ENCODE data around the gene SPSB1. TPM values are rescaled to one million over a fixed set of nuclear protein-coding genes. Genes with fewer than 3 reads are reported as not detected.

The SPSB1 gene
- total RNA-seq, 1 experiment from 2014 or later: 2.9 TPM

GRCh38 chr1:9244501-9245229 is 48.0 kb upstream of the SPSB1 start:
- H4K20me1 ChIP-seq (ENCODE audit: control insufficient read depth, insufficient read depth, insufficient read length): no peaks in the 10 kb centered on the region
- H3K9ac ChIP-seq (ENCODE audit: extremely low read depth, insufficient read length, low read length): no peak overlapping the region
- H3T11ph ChIP-seq (ENCODE audit: low read length): no peak overlapping the region
- no peak overlapping the region for H4K5ac ChIP-seq (ENCODE audit: insufficient read length, low read depth, low read length)
- H4K8ac ChIP-seq (replicated peaks; ENCODE audit: insufficient read length, low read depth, low read length): no peak overlapping the region
- Mint-ChIP-seq H3K4me1 (peaks cover 29 to 40% of the 10 kb centered on the region in 2 experiments), H3K27ac (peak overlapping the region in 1 of 3 experiments; percentile 89; a peak in 2 of 7 replicates), H3K27me3 (ENCODE audit: low read depth) (peaks cover 2% of the 10 kb centered on the region; the same call in 1 of the 2 replicates), H3K4me3 (no peak overlapping the region), H3K9me3 (no peaks in the 10 kb centered on the region), H3K36me3 (ENCODE audit: insufficient read depth in 1 of 3, low read depth in 3 of 3) (no peaks in the 10 kb centered on the region; a peak in 1 of 7 replicates)
- no CpG with 5 or more reads among the region's 9 CpGs for WGBS (ENCODE audit: extremely low coverage, insufficient read length, low lambda C conversion rate)
- no peaks in the 10 kb centered on the region for H3K23me2 ChIP-seq (ENCODE audit: insufficient read length, low read depth, low read length, poor library complexity, severe bottlenecking)
- H3K18ac ChIP-seq (ENCODE audit: insufficient read length, low read depth, low read length): no peak overlapping the region
- H3K27me3 ChIP-seq (ENCODE audit: insufficient read depth, low read length): no peaks in the 10 kb centered on the region
- TF ChIP-seq CTCF (conservative IDR thresholded peaks at IDR 0.05): no peak
- no peak overlapping the region for H2AK5ac ChIP-seq (ENCODE audit: insufficient read length, low read length)
- no peaks in the 10 kb centered on the region for H3K9me3 ChIP-seq (ENCODE audit: control insufficient read depth, low read depth, low read length)
- H3K14ac ChIP-seq (ENCODE audit: insufficient read depth, low read length): no peak overlapping the region
- no peak overlapping the region for H3K27ac ChIP-seq (ENCODE audit: insufficient read length, low read depth, low read length)
- no peaks in the 10 kb centered on the region for H3K79me2 ChIP-seq (ENCODE audit: insufficient read depth, low read length)
- H4K91ac ChIP-seq (ENCODE audit: insufficient read length, low read depth, low read length): no peak overlapping the region
- no peak overlapping the region for H3K56ac ChIP-seq (ENCODE audit: insufficient read length, low read depth, low read length)
- H2BK120ac ChIP-seq (ENCODE audit: low read depth, low read length, poor library complexity, severe bottlenecking): no peak overlapping the region
- H2BK12ac ChIP-seq (ENCODE audit: insufficient read length, low read depth, low read length): no peak overlapping the region
- no peak overlapping the region for H2BK5ac ChIP-seq (ENCODE audit: insufficient read length, low read length)
- no peaks in the 10 kb centered on the region for H3K79me1 ChIP-seq (ENCODE audit: insufficient read depth, low read depth, low read length, poor library complexity, severe bottlenecking)
- no peak overlapping the region for H3K4ac ChIP-seq (ENCODE audit: low read depth, low read length)
- no peak overlapping the region for H2BK20ac ChIP-seq (ENCODE audit: low read depth, low read length, poor library complexity, severe bottlenecking)
- no peak for DNase-seq
- no peak overlapping the region for H2AFZ ChIP-seq (ENCODE audit: low read length)
- no peak overlapping the region for H3K4me2 ChIP-seq (ENCODE audit: insufficient read depth, insufficient read length, low read length)
- peaks cover 10% of the 10 kb centered on the region for H3K4me1 ChIP-seq (ENCODE audit: insufficient read depth, low read length)
- H2BK15ac ChIP-seq (ENCODE audit: low read depth, low read length): no peak overlapping the region
- H3K23ac ChIP-seq (ENCODE audit: insufficient read length, low read depth, low read length): no peak overlapping the region

Data from H9 (cell line).